HG03521 (cell line): ENCODE results near the gene CNTN5.

Experiments
- ATAC-seq: cut with Tn5 transposase; IDR thresholded peaks from one replicate; pipeline ENCODE4 v1.9.1; 2021; ENCODE audit warnings: mild to moderate bottlenecking, moderate library complexity; ENCODE audit not compliant: unreplicated experiment

CNTN5 gene

DNA sequence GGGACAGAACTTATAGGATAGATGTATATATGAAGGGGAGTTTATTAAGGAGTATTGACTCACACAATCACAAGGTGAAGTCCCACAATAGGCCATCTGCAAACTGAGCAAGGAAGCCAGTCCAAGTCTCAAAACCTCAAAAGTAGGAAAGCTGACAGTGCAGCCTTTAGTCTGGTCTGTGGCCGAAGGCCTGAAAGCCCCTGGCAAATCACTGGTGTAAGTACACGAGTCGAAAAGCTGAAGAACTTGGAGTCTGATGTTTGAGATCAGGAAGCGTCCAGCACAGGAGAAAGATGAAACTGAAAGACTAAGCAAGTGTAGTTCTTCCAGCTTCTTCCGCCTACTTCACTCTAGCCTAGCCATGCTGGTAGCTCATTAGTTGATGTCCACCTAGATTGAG is 866.7 kb downstream of the CNTN5 start:
- ATAC-seq: no peak

DNA sequence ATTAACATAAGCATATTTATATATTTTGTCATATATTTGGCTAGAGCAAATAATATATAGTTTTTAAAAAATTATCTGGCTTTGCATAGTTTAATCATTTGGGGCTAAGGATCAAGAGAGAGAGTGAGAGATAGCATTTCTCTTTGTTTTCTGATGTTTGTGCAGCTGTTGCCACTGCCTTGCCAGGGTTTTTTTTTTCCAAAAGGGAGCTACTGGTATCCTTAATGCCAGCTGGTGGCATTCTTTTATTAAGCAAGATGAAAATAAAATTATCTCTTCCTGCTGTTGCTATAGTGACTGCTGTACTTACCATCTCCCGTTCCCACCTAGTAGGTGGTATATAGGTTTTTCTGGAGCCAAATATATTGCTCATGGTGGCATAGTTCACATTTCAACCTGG is 873.1 kb downstream of the CNTN5 start:
- ATAC-seq: no peak

DNA sequence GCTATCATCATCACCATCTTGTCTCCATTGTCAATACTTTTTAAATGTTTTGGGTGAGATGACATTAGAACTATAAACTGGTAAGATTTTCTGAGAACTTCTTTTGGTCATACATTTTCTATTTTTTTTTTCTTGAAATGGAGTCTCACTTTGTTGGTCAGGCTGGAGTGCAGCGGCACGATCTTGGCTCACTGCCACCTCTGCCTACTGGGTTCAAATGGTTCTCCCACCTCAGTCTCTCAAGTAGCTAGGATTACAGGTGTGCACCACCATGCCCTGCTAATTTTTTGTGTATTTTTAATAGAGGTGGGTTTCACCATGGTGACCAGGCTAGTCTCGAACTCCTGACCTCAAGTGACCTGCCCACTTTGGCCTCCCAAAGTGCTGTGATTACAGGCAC is 880.4 kb downstream of the CNTN5 start:
- no peak for ATAC-seq

DNA sequence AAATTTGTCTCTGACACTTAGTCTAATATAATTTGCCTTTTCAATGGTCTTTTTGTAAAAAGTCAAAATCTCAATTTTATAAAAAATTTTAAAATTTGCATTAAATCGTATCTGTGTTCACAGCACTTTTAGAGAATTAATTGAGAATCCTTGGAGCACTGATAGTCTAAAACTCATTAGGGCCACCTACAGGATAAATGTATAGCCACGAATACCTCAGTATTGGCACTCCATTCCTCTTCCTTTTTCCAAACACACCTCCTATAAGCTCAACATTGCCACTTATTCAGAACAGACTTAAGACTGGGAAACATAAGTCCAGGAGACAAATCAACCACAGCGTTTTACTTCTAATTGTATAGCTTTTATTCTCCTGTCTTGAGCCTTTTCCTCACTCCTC is 890.4 kb downstream of the CNTN5 start:
- no peak for ATAC-seq

DNA sequence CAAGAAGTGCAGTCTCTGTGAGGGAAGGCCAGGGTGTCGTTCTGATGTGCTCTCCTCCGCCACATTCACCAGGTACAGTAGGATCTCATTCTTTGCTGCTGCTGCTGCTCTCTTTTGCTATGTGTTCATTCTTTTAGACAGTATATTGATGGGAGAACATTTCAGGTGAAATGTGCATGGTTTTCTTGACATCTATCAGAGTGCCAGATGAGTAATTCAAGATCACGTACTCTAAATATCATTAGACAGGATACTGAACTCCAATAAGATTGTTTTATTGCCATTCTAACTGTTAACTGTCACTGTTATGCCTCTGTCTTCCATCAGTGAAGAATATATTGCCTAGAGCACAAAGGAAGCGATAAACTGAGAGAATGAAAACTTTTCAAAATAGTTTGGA is 895.3 kb downstream of the CNTN5 start:
- ATAC-seq: no peak

DNA sequence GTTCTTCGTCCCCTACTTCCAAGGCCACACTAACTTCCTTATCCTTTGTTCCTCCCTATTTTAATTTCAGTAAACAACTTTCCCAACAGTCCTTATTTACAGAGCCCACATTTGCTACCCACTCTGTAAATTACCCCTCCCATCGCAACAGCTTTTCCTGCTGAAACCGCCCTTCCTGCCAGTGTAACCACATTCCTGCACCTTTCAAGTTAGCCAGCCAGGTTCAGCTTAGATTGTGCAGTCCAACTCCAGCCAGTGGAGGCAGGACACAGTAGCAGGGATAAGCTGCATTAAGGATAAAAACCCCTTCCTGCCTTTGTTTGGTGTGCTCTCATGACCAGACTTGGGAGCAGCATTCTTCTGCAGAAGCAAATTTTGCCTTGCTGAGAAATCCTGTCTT is 898.0 kb downstream of the CNTN5 start:
- no peak for ATAC-seq

DNA sequence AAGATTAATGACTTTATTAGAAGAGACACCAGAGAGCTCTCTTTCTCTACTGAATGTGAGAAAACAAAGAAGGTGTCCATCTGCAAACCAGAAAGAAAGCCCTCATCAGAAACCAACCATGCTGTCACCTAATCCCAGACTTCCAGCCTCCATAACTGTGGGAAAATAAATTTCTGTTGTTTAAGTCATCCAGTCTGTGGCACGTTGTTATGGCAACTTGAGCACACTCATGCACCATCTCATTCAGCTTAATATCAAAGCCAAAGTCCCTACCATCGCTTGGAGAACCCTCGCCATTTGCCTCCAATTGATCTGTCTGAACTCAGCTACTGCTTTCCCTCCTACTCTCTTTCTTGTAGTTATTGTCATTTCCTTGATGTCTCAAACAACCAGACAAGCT is 900.2 kb downstream of the CNTN5 start:
- no peak for ATAC-seq

DNA sequence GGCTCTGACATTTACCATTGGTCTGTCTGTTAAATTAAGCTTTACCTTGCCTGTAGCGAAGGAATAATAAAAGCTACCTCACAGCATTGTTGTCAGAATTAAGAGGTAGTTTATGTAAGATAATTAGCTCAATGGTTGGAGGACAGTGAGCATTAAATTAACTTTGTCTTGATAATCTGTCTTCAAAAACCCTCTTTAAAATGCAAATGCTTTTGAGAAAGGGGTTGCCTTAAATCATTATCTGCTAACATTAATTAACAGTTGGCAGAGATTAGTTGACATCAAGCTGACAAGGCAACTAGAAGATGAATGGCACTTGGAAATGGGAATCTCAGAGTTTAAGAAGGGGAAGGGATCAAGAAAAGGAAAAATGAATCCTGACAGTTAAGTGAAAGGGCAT is 905.2 kb downstream of the CNTN5 start:
- ATAC-seq: no peak

DNA sequence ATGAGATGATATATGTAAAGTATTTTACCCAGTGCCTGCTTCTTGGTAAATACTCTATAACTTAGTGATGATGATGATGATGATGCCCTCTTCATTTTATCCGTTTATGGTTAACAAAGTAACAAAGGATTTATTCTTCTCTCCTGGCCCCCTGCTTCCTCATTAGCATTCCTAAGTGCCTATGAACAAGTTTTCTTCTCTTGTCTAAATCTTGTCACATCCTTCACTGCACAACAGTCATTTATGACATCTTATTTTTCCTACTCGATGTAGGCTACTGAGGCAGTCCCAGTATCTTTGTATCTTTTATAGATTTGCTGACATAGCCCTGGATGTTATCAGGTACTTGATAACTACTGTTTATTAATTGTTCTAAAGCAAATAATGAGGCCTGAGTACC is 911.9 kb downstream of the CNTN5 start:
- no peak for ATAC-seq

DNA sequence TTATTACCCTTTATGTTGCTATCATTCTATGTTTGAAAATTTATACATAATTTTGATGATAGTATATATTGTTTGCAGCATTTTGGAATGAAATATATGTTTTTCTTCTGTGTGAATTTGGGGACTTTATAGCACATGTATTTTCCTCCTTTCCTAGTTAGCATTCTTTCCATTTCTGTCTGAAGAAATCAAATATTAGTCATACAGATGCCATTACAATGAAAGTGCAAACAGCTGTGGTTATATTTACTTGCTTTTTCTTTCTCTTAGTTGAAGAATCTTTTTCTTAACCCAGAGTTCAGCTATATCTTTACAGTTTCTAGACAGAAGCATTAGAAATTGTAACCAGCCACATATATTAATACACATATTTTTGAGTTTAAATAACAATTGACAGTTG is 913.3 kb downstream of the CNTN5 start:
- no peak for ATAC-seq

DNA sequence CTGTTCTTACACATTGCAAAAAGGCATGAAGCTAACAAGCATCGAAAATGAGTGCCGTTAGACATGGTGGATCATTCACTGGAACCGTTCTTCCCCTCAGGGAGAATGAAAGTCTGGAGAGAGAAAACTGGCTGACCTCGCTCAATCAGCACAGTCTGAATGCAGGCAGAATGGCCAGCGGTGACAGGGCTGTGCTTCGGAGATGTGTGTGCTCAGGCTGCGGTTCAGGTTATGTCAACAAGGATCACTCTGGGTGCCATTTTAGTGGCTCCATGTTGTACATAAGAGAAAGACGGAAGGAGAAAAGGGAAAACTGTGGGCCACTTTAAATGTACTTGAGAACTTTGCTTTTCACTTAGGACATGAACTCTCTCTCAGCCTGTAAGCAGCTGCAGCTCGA is 916.6 kb downstream of the CNTN5 start:
- ATAC-seq: no peak

DNA sequence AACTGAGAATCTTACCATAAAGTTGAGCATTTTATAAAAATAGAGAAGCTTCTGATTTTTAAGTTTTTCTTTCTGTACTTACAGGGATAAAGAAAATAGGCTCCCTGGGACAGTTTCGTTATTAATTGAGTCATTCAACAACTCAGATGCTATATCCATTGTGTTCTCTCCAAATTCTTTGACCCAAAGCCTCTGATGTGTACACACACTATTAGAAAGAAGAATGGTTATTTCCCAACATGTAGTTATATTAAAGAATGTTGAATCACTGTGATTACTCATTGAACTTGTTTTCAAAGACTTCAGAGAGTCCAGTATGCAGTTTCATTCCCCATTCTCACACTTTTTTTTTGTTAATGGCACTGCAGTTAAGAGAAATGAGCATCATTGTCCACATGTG is 932.1 kb downstream of the CNTN5 start:
- no peak for ATAC-seq

DNA sequence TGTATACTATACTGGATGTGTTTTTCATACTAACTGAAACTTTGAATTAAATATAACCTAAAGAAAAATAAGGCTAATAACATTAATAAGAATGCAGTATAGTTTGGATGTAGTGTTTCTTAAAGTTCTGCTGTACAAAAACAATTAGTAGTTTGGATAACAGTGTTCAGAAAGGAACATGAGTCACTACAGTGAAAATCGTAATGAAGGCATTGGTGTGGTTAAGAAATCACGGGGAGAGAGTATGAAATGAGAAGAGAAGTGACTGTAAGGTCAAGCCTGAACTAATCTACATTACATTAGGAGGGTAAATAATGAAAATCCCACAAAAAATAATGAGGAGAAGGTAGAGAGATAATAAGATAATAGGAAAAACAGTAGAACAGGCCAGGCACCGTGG is 939.8 kb downstream of the CNTN5 start:
- no peak for ATAC-seq

DNA sequence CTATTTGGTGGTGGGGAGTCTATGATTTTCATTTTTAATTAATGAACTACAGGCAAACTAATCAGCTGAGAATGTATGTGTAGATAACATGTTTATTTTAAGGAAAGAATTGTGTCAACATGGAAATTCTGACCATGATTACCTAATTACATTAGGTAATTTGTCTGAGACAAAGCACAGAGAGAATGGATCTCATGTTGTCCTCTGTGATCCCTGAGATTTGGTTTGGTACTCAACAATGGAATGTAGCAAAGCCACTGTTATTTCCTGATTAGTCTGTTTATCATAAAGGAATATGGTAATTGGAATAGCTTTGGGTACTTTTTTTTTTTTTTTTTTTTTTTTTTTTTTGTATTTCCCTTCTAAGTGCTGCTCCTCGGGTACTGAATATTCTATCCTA is 947.6 kb downstream of the CNTN5 start:
- no peak for ATAC-seq

DNA sequence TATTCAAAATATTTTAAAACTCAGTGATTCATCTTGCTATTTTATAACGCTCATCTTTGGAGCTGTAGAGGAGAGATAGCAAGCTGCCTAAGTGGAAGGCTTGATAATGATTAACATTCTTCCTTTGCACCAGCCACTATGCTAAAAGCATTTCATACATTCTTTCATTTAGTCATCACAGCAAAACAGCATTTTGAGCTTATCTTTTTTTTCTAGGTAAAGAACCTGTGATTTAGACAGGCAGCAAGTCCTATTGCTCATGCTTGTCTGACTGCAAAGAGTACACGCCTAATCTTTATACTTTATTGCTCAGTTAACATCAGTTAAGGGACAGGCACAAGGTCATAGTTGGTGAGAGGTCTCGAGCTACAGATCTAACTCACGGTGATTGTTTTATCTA is 953.2 kb downstream of the CNTN5 start:
- ATAC-seq: no peak

DNA sequence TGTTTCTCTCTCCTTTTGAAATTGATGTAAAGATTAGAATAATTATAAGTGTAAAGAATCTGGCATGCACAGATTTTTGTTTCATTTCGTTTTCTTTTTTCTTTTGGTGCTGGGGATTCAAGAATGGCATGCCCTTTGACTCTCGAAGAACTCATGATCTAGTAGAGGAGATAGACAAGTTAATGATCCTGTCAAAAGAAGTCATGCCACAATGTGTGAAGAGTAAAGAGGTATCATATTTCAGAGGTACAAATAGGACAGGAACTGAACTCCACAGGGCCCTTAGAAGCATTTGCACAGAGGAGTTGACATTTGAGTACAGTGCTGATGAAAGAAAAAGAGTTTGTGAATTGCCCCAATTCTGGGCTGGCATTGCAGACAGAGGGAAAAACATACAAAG is 958.3 kb downstream of the CNTN5 start:
- ATAC-seq: no peak

DNA sequence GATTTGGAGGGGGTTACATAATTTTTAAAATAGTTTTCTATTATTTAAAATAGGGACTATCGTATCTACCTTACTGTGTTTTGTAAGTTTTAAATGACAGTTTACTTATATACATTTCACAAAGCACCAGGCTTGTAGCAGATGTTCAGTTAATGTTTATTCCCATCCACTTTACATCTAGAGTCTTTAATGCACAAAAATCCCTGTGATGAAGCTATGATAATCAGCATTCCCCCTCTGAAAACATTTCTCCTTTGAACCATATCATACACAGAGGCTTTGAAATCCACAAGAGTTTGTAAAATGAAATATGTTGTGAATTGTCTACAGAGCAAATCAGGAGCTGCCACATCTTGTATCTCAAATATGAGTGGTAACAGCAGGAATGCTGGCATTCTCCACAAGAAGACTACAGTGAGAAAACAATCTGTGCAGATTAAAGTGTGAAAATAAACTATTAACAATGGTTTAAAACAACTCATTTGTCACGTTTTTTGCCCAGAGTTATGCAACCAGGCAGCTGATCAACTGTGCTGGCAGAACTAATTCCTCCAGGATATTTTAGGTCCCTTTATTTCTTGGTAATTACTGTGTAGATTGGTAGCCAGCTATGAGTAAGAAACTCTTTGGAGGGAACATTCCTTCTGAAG is 967.2 kb downstream of the CNTN5 start:
- ATAC-seq: no peak

DNA sequence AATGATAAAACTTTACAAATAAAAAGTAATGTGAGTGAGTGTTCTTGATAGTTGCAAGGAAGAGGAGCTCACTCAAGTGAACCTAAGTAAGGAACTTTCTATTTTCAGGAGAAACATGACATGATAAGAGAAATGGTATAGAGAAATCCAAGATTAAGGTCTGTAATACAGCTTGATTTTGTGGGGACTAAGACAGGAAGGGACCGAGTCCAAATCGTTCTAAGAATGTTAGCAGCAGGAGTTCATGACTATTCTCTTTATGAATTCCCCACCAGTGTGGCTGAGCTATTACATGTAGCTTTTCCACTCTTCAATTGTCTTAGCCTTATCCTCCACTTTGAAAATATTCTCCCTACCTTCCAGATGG is 967.7 kb downstream of the CNTN5 start:
- no peak for ATAC-seq

DNA sequence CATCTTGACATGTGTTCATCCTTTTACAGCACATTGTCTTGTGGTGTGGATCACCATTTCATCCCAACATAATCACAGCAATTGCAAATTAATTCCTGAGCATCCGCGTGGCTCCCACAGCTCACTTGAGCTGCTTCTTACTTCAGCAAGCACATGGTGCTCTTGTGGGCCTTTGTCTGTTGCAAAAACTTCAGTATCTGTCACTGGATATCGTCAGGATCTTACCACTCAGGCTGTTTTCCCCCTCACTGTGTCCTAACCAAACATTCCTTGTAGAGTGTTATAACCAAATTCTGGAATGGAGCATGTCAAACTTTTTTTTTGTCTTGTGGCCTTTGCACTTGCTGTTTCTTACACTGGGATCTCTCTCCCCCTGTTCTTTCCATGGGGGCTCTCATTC is 983.2 kb downstream of the CNTN5 start:
- no peak for ATAC-seq

DNA sequence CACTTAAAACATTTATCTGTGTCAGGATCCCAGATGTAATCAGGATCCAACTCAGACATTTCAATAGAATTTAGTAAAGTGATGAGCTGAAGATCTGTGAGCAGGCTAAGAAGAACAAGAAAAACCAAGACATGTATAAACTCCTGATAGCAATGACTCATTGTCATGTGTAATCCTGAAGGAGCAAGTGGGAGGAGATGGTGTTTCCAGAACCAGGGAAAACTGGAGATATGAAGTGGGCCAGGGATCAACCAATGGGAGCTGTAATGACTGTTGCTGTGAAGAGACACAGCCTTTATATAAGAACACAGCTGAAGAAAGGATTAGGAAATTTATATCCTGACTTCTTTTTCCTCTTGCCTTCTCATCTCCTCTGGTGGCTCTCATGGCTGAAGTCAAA is 983.8 kb downstream of the CNTN5 start:
- no peak for ATAC-seq

DNA sequence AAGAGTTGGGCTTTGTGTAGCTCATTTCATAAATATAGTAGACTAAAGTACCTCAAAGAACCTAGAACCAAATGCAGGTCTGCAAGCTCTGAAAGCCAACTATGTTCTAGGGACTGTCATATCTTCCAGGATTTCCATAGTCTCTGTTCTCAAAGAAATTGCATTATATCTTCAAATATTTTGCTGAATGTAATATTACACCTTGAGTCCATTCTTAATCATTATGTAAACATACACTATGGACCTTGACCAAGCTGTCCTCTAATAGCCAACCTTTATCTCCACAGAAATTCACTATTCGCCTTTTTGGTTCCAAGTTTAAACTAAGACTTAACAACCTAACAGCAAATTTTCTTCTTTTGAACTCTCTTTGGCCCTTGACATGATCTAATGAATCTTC is 987.7 kb downstream of the CNTN5 start:
- no peak for ATAC-seq

DNA sequence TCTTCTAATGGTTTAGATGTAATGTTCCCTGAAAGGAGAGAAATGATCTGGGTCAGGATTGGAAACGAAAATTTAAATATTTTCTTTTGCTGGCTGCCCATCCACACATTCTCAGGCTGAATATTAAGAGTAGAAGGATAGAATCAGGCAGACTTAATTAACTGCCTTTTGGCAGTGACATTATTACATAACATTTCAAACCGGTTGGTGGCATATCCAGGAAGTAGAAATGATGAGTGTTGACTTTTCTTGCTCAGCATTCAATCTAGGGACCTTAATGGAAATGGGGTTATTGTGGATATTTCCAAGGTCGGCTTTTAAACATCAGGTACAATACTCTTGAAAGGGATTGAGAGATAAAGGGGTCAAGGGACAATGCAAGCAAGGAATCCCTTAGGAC is 989.0 kb downstream of the CNTN5 start:
- no peak for ATAC-seq

DNA sequence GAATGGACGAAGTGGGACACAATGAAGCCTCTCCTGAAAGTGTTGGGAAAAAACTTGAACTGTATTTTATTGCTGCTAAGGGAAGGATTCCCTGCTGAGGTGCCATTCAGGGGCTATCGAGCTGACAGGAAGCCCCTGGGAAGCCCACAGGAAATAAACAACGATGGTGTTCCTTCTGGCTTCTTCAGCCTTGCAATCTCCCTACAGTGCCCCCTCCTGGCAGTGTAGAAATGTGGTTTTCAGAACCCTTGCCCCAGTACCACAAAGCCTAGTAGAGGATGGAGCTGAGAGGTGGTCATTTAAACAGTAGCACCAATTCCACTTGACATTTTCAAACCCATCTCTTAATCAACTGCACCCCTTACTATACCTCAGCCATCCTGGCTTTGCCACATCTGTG is 989.6 kb downstream of the CNTN5 start:
- no peak for ATAC-seq

DNA sequence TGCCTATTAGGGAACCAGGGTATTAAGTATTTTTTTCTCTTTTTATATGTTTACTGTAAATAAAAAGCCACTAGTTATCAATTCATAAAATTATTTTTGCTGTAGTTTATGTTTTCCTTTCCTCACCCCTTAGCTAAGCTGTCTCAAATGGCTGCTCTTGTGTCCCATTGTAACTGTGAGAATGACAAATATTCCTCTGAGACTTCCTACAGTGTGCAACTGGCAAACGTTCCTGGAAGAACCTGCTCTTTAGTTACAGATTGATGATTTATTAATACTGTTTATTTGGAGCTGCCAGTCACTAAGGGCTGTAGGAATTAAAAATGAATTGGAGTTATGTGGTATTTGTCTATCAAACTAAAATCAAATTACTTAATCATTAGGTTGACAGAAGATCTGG is 990.9 kb downstream of the CNTN5 start:
- no peak for ATAC-seq
